Calu3 (cell line): ENCODE measurements around the gene RGMA. TPM values are rescaled to one million over a fixed set of nuclear protein-coding genes. Genes with fewer than 3 reads are reported as not detected.

Experiments
- BruUV-seq: library from RNA; stranded (reverse); fragments of 400-500 nt; replicated peaks from 2 replicates; lab custom pipeline; 2021; lab: Mats Ljungman, UMichigan
- CTCF ChIA-PET: fragments of 300-600 bp; sonication (Branson Sonifier 250); formaldehyde crosslinking; loops from one replicate; lab custom pipeline; 2022; ENCODE audit warnings: antibody characterized with exemption; lab: Charles Lee
- DNase-seq: peaks from one replicate; pipeline ENCODE4 v3.0.0; 2022
- H3K27ac Mint-ChIP-seq: one replicate; pipeline ENCODE4 v1.8.0; 2022; ENCODE audit warnings: mixed read lengths; ENCODE audit not compliant: unreplicated experiment
- H3K27me3 Mint-ChIP-seq: one replicate; pipeline ENCODE4 v1.8.0; 2022; ENCODE audit warnings: mixed read lengths; ENCODE audit not compliant: unreplicated experiment
- H3K36me3 Mint-ChIP-seq: one replicate; pipeline ENCODE4 v1.8.0; 2022; ENCODE audit warnings: mild to moderate bottlenecking, moderate library complexity, mixed read lengths; ENCODE audit not compliant: insufficient read depth, unreplicated experiment
- H3K4me1 Mint-ChIP-seq: one replicate; pipeline ENCODE4 v1.8.0; 2022; ENCODE audit warnings: mild to moderate bottlenecking, low read depth, mixed read lengths; ENCODE audit not compliant: unreplicated experiment
- H3K4me3 Mint-ChIP-seq: one replicate; pipeline ENCODE4 v1.8.0; 2022; ENCODE audit warnings: mild to moderate bottlenecking, low read depth, moderate library complexity, mixed read lengths; ENCODE audit not compliant: unreplicated experiment
- H3K9me3 Mint-ChIP-seq: one replicate; pipeline ENCODE4 v1.8.0; 2022; ENCODE audit warnings: low read depth, mixed read lengths; ENCODE audit not compliant: unreplicated experiment
- intact Hi-C: fragments of 100-400 bp; cut with micrococcal nuclease; formaldehyde crosslinking; loops from one replicate; pipeline ENCODE4 v1.10.0; 2022; ENCODE audit not compliant: unreplicated experiment
- total RNA-seq: library from RNA; stranded (reverse); gene quantifications from 2 replicates; pipeline ENCODE4 v1.2.3, GENCODE V29; 2022
- TF ChIP-seq, protein P1 (sequence below): fragments of 200-600 bp; IDR thresholded peaks from one replicate; pipeline ENCODE4 v1.8.0; 2022; ENCODE audit warnings: antibody characterized with exemption; ENCODE audit not compliant: unreplicated experiment

RGMA gene
- total RNA-seq, 1 experiment from 2014 or later: 0.78 TPM

DNA sequence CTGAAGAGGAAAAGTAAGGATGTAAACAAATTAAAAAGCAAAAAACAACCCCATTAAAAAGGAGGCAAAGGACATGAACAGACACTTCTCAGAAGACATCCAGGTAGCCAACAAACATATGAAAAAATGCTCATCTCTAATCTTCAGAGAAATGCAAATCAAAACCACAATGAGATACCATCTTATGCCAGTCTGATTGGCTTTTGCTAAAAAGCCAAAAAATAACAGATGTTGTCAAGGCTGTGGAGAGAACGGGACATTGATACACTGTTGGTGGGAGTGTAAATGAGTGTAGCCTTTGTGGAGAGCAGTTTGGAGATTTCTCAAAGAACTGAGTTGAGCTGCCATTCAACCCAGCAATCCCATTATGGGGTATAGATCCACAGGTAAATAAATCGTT is 18.6 kb upstream of the RGMA start:
- no peak for DNase-seq

GRCh38 chr15:93105485-93105884 is 16.5 kb upstream of the RGMA start:
- TF ChIP-seq, protein P1, sequence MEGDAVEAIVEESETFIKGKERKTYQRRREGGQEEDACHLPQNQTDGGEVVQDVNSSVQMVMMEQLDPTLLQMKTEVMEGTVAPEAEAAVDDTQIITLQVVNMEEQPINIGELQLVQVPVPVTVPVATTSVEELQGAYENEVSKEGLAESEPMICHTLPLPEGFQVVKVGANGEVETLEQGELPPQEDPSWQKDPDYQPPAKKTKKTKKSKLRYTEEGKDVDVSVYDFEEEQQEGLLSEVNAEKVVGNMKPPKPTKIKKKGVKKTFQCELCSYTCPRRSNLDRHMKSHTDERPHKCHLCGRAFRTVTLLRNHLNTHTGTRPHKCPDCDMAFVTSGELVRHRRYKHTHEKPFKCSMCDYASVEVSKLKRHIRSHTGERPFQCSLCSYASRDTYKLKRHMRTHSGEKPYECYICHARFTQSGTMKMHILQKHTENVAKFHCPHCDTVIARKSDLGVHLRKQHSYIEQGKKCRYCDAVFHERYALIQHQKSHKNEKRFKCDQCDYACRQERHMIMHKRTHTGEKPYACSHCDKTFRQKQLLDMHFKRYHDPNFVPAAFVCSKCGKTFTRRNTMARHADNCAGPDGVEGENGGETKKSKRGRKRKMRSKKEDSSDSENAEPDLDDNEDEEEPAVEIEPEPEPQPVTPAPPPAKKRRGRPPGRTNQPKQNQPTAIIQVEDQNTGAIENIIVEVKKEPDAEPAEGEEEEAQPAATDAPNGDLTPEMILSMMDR: no peak
- Mint-ChIP-seq H3K4me1 (peaks cover 2% of the 10 kb centered on the region), H3K27ac (no peak overlapping the region), H3K4me3 (no peak overlapping the region), H3K9me3 (no peaks in the 10 kb centered on the region), H3K36me3 (no peaks in the 10 kb centered on the region), H3K27me3 (peaks cover 12% of the 10 kb centered on the region)
- no peak for DNase-seq
- intact Hi-C loops: no loop called here
- CTCF ChIA-PET: interaction anchor here (1.6 kb wide), 1 partner anchor 17 kb away, joined by 4 read pairs; no protein-coding TSS in a partner anchor
- no TSS peak for BruUV-seq

More for the DNA sequence above, 18.6 kb upstream of the RGMA start:
- Mint-ChIP-seq H3K4me3 (no peak overlapping the region), H3K4me1 (peaks cover 17% of the 10 kb centered on the region), H3K27me3 (peaks cover 12% of the 10 kb centered on the region), H3K9me3 (no peaks in the 10 kb centered on the region), H3K36me3 (no peaks in the 10 kb centered on the region), H3K27ac (no peak overlapping the region)
- no TSS peak for BruUV-seq
- intact Hi-C loops: no loop called here
- TF ChIP-seq, protein P1: no peak
- CTCF ChIA-PET: no interaction called here

DNA sequence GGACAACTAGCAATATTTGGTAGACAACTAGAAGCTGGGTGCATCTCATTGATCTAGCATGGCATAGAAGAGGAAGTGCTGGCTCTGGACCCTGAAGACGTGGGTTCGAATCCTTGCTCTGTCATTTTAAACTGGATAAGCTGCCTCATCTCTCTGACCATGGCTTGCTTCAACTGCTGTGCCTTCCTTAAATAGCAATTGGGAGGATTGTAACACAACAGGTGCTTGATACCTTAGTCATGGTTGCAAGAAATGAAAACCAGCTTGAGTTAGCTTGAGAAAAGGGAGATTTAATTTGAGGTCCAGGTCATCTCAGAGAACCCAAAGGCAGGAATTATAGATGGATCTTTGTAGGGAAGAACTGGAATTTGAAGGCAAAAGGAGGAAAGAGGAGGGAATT is 14.8 kb upstream of the RGMA start:
- no peaks in the 10 kb centered on the region for H3K36me3 Mint-ChIP-seq
- no peak overlapping the region for H3K4me3 Mint-ChIP-seq
- intact Hi-C loops: no loop called here
- H3K4me1 Mint-ChIP-seq: no peaks in the 10 kb centered on the region
- H3K9me3 Mint-ChIP-seq: no peaks in the 10 kb centered on the region
- TF ChIP-seq, protein P1: no peak
- peaks cover 12% of the 10 kb centered on the region for H3K27me3 Mint-ChIP-seq
- no peak for DNase-seq
- CTCF ChIA-PET: no interaction called here
- no peak overlapping the region for H3K27ac Mint-ChIP-seq
- no TSS peak for BruUV-seq

DNA sequence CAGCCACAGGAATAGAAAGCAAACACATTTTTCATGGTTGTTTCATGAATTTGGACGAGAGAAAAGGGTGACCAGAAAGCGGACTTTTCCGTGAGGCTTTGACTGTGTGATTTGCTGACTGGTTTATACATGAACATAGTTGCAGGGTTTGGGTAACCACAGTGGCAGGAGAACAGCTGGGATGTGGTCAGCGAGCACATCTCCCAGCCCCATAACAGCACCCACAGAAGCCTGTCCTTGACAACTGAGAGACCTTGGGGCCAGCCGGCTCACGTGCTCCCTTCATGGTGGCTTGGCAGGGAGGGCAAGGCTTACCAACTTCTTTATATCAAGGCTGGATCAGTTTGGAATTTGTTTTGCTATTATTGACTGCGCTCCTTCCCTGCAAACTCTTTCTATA is 13.2 kb upstream of the RGMA start:
- DNase-seq: no peak
- CTCF ChIA-PET: no interaction called here
- peaks cover 12% of the 10 kb centered on the region for H3K27me3 Mint-ChIP-seq
- no peak overlapping the region for H3K27ac Mint-ChIP-seq
- intact Hi-C loops: no loop called here
- H3K9me3 Mint-ChIP-seq: no peaks in the 10 kb centered on the region
- TF ChIP-seq, protein P1: no peak
- BruUV-seq: no TSS peak
- H3K4me3 Mint-ChIP-seq: no peak overlapping the region
- H3K36me3 Mint-ChIP-seq: no peaks in the 10 kb centered on the region
- no peaks in the 10 kb centered on the region for H3K4me1 Mint-ChIP-seq
